ENCODE results near the gene DOCK1.

DNA sequence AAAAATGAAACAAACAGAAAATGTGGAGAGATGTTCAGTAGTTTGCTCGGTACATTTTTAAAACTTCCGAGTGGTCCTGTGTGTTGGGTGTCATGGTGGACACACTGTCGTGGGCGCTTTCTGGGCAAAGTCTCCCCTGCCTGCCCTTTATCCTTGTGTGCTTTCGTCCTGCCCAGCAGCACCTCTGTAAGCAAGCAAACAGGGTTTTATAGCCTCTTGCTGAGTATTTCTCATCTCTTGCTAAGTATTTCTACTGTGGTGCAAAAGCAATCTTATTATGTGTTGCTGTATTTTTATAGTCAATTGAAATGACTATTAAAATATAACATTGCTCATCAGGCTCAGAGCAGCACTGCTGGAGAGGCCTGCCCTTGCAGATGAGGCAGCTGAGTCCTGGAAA lies 48.7 kb downstream of the DOCK1 start:
- TF ChIP-seq, protein P1, sequence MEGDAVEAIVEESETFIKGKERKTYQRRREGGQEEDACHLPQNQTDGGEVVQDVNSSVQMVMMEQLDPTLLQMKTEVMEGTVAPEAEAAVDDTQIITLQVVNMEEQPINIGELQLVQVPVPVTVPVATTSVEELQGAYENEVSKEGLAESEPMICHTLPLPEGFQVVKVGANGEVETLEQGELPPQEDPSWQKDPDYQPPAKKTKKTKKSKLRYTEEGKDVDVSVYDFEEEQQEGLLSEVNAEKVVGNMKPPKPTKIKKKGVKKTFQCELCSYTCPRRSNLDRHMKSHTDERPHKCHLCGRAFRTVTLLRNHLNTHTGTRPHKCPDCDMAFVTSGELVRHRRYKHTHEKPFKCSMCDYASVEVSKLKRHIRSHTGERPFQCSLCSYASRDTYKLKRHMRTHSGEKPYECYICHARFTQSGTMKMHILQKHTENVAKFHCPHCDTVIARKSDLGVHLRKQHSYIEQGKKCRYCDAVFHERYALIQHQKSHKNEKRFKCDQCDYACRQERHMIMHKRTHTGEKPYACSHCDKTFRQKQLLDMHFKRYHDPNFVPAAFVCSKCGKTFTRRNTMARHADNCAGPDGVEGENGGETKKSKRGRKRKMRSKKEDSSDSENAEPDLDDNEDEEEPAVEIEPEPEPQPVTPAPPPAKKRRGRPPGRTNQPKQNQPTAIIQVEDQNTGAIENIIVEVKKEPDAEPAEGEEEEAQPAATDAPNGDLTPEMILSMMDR (IDR thresholded peaks at IDR 0.05), result no peak
- TF ChIP-seq POLR2AphosphoS5 (IDR thresholded peaks at IDR 0.05), result no peak
- TF ChIP-seq POLR2A (IDR thresholded peaks at IDR 0.05), result no peak
